T-helper 1 cell (primary cell): ENCODE measurements around the gene VIT.
A peak's percentile ranks its signal among the peaks of the same experiment; 100 is the strongest.

Experiments used
- DNase-seq, 5 donors: peaks; one replicate each; pipeline ENCODE4 v3.0.0-alpha.2; 2012 to 2020
- total RNA-seq, 4 donors: gene quantifications; one replicate each; lab custom pipeline; 2026; lab: John Stamatoyannopoulos, UW

VIT gene
- total RNA-seq = 0 reads per million in 4 donors

GRCh38 chr2:36696533-36696932 is at the start of gene VIT:
Gene VIT (plus strand): TSS chr2:36696707. CDS start chr2:36716371, 19,664 bp downstream.
- no peak for DNase-seq

DNA sequence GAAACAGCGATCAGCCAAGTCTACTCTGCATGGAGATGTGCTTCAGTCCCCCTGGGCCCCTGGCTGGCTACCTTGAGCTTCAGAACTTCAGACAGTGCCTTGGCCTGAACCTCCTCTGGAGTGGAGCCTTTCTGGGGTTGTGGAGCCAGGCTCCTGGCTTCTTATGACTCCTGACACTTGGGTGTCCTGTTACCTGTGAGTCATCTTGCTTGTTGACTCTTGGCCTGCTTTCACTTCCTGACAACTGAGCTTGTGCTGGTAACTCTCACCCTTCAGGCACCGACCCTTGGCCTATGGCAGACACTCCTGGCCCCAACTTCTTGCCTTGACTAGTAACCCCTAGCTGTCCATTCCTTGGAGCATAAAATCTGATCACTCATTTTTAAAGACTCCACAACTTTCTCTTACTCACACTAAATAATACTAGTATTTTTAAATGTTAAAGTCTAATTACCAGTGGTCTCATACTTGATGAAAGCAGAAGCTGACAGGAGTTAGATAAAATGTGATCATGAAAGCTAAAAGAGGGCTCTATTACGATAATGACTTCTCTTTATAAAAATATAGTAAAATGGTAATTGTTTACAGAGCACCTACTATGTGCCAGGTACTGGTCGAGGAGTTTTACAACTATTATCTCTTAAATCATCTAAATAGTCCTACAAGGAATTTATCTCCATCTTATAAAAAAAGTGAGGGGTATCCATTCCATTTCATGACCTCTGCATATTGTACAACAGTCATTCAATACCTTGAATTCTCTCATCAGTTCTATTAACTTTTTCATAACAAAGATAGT is 46.3 kb upstream of the VIT start:
- DNase-seq = peak in 1 of 5 donors; percentile 65

- DNase-seq = no peak
These were observed 43.4 kb upstream of the VIT start for GRCh38 chr2:36653155-36653554.

GRCh38 chr2:36653967-36654694 is 42.4 kb upstream of the VIT start:
- no peak for DNase-seq

GRCh38 chr2:36655453-36655852 is 41.1 kb upstream of the VIT start:
- no peak for DNase-seq

DNA sequence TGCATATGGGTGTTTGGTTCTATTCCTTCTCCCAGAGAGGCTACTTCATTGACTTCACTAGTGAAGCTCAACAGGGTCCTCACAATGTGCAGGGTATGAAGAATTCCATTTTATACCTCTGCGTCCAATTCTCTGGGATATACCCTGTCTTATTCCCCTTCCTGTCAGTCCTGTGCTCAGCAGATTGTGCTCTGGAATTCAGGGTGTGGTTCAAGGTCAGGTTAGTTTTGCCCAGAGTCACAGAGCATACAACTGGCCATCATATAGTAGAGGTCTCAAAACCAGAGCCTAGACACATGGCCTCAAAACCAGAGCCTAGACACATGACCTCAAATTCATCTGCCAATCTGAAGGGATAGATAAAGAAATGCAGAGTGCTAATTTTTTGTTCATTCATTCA is 38.8 kb upstream of the VIT start:
- DNase-seq = no peak

DNA sequence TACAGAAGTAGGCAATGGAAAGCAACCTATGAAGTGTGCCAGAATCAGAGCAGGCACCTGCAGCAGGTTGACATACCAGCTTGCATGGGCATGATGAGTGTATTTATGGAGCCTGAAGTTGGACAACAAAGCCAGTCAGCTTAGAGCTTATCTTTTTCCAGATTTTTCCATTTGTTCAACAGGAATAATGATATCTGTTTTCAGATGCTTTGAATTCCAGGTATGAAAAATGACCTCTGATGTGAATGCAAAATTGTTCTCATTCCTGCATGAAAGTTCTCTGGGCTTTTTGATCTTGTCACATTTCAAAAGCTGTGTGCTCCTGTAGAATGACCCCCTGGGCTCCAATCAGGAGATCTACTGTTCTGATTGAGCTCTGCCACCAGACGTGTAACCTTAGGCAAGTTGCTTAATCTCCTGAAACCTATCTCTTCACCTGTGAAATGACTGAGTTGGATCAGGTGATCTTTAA is 38.2 kb upstream of the VIT start:
- no peak for DNase-seq

- DNase-seq = no peak
These were observed 37.3 kb upstream of the VIT start for GRCh38 chr2:36659218-36659617.

- no peak for DNase-seq
These were observed 36.6 kb upstream of the VIT start for GRCh38 chr2:36659872-36660312.

- DNase-seq = no peak
These were observed 33.9 kb upstream of the VIT start for GRCh38 chr2:36662638-36663037.

GRCh38 chr2:36663295-36663694 is 33.2 kb upstream of the VIT start:
- no peak for DNase-seq

- peak in 1 of 5 donors; percentile 52 for DNase-seq
These were observed 32.4 kb upstream of the VIT start for GRCh38 chr2:36663851-36664695.

- no peak for DNase-seq
These were observed 31.8 kb upstream of the VIT start for GRCh38 chr2:36664696-36665076.

- DNase-seq = no peak
These were observed 28.6 kb upstream of the VIT start for GRCh38 chr2:36667931-36668330.

GRCh38 chr2:36670881-36671595 is 25.5 kb upstream of the VIT start:
- DNase-seq = no peak

- no peak for DNase-seq
These were observed 24.8 kb upstream of the VIT start for GRCh38 chr2:36671731-36672130.

DNA sequence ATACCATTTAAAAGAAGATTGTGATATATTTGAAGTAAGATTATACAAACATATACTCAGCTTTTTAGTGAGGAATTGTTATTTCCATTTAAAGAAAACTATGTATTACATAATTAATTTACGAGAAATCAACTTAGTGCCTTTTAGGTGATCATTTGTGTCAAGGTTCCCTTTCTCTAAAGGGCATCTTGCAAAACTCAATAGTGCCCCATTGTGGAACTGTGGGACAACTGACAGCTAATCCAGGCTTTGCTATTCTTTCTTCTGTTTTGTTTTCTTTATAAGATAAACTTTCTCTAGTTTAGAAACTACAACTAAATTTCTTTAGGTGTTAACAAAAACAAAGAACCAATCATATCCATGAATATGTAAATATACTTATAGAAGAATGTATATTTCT is 24.3 kb upstream of the VIT start:
- DNase-seq = no peak

DNA sequence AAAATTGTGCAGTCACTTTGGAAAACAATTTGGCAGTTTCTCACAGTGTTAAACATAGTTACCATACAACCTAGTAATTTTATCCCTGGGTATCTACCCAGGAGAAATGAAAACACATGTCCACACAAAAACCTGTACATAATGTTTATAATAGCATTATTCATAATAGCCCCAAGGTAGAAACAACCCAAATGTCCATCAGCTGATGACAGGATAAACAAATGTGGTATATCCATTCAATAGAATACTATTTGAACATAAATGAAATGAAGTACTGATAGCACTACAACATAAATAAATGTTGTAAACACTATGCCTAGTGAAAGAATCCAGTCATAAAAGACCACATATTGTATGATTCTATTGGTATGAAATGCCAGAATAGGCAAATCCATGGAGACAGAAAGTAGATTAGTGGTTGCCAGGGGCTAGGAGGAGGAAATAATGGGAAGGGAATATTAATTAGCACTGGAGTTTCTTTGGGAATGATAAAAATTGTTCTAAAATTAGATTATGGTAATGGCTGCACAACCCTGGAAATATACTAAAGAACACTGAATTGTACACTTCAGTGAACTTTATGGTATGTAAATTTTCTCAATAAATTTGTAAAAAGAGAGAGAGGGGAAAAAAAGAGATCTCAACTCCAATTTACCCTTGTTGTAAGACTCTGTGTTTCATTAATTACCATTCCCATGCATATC is 20.8 kb upstream of the VIT start:
- DNase-seq = no peak

- no peak for DNase-seq
These were observed 20.1 kb upstream of the VIT start for GRCh38 chr2:36676364-36676763.

- no peak for DNase-seq
These were observed 19.1 kb upstream of the VIT start for GRCh38 chr2:36677386-36677785.

DNA sequence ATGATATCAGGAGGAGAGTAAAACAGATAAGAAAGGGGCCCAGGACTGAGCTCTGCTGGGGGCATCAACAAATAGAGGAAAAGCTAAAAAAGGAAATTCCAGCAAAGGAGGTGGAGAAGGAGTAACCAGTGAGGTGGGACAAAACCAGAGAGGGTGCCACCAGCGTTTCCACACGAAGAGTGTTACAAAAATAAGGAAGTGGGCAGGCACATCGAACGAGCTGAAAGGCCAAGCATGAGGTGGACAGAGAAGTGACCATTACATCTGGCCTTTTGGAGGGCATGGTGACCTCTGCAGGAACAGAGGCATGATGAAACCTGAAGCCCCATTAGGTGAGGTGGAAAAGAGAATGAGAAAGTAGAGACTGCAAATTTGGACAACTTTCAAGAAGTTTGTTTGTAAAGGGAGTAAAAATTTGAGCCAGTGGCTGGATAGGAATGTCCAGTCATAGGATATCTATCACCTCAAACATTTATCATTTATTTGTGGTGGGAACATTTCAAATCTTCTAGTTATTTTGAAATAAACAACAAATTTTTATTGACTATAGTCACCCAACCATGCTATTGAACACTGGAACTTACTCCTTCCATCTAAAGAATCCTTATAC is 18.4 kb upstream of the VIT start:
- no peak for DNase-seq
